OCI-M2 (cell line): ENCODE results near the gene TTR.

Source experiments
- DNase-seq: peaks from one replicate; lab custom pipeline; 2025; ENCODE audit not compliant: unreplicated experiment; lab: John Stamatoyannopoulos, UW

TTR gene

GRCh38 chr18:31591628-31592027 is at the start of gene TTR:
Gene TTR, plus strand, starts transcription at chr18:31591877. Its CDS starts 26 bp downstream, at chr18:31591903.
- no peak for DNase-seq

DNA sequence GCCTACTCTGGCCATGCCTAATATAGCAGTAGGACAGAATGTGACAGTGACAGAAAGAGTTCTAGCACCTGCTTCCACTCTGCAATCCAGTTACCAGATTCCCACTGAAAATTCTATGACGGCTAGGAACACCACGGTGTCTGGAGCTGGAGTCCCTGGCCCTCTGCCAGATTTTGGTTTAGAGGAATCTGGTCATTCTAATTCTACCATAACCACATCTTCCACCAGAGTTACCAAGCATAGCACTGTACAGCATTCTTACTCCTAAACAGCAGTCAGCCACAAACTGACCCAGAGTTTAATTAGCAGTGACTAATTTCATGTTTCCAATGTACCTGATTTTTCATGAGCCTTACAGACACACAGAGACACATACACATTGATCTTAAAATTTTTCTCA is 45.2 kb upstream of the TTR start:
- DNase-seq = no peak

- no peak for DNase-seq
These were observed 42.8 kb upstream of the TTR start for GRCh38 chr18:31548853-31549252.

GRCh38 chr18:31549416-31549815 is 42.3 kb upstream of the TTR start:
- DNase-seq = no peak

GRCh38 chr18:31551883-31552282 is 39.8 kb upstream of the TTR start:
- DNase-seq = no peak

DNA sequence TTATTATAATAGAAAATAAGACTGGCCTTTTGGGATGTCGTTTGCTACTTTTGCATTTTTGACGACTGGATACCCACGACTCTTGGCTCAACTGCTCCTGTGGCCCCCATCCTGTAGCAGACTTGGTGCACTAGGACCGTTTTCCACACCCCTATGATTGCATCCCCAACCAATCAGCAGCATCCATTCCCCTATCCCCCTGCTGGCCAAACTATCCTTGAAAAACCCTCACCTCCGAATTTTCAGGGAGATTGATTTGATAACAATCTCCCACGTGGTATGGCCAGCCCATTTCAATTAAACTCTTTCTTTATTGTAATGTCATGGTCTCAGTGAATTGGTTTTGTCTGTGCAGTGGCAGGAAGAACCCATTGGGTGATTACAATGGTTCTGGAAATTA is 37.9 kb upstream of the TTR start:
- DNase-seq = no peak

DNA sequence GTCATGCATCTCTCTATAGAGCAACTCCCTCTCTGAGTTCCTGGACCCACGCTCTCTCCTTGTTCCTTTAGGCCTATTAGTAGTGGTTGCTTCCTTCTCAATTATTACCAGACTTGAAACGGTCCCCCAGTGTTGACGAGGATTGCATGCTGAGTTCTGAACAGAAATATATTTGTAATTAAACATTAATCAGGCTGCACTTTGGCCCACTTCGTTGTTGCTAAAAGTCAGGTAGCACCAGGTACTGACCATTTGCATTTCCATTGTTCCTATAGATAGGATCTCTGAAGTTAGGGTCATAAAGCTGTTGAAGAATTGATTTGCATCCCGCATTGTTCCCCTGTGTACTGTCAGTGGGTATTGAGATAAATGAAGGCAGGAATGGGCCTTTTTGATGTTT is 36.9 kb upstream of the TTR start:
- DNase-seq = no peak

GRCh38 chr18:31555971-31556747 is 35.5 kb upstream of the TTR start:
- DNase-seq = peak; percentile 8

DNA sequence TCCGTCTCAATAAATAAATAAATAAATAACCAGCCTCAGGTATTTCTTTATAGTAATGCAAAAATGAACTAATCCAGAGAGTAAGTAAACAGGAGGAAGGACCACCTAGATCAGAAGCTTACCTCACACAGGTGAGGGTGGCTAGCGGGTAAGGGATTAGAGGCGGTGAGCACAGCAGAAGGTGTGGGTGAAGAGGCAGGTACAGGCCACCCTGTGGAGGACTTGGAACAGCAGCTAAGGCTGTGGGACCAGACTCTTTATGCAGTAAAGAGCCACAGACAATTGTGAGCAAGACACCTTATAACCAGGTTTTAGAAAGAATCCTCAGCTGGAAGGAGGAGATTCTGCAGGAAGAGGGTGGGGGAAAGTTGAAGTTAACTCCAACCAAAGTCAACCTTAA is 34.2 kb upstream of the TTR start:
- no peak for DNase-seq

- no peak for DNase-seq
These were observed 33.1 kb upstream of the TTR start for GRCh38 chr18:31558567-31558966.

- DNase-seq = no peak
These were observed 29.0 kb upstream of the TTR start for GRCh38 chr18:31562726-31563125.

GRCh38 chr18:31563778-31564177 is 27.9 kb upstream of the TTR start:
- no peak for DNase-seq

DNA sequence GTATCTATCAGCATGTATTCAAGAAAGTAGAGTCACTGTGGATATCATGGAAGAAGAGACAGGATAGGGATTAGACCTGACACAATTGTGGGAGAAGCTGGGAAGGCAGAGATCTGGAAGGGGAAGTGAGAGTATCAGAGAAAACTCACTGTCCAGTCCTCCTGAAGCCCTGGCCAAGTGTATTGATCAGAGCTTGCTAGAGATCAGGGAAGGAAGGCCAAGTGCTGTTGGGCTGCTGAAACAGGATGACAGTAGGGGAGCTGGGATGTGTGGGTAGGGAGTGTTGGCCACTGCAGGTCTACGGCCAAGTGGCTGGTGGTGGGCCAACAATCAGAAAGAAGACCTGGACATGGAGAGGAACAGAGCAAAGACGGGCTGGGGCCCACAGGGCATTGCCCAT is 26.3 kb upstream of the TTR start:
- DNase-seq = no peak

- no peak for DNase-seq
These were observed 25.7 kb upstream of the TTR start for GRCh38 chr18:31565782-31566512.

GRCh38 chr18:31566576-31567306 is 24.9 kb upstream of the TTR start:
- no peak for DNase-seq

- DNase-seq = no peak
These were observed 19.3 kb upstream of the TTR start for GRCh38 chr18:31572368-31572767.

- no peak for DNase-seq
These were observed 18.6 kb upstream of the TTR start for GRCh38 chr18:31573051-31573450.

- no peak for DNase-seq
These were observed 17.3 kb upstream of the TTR start for GRCh38 chr18:31574359-31574758.

DNA sequence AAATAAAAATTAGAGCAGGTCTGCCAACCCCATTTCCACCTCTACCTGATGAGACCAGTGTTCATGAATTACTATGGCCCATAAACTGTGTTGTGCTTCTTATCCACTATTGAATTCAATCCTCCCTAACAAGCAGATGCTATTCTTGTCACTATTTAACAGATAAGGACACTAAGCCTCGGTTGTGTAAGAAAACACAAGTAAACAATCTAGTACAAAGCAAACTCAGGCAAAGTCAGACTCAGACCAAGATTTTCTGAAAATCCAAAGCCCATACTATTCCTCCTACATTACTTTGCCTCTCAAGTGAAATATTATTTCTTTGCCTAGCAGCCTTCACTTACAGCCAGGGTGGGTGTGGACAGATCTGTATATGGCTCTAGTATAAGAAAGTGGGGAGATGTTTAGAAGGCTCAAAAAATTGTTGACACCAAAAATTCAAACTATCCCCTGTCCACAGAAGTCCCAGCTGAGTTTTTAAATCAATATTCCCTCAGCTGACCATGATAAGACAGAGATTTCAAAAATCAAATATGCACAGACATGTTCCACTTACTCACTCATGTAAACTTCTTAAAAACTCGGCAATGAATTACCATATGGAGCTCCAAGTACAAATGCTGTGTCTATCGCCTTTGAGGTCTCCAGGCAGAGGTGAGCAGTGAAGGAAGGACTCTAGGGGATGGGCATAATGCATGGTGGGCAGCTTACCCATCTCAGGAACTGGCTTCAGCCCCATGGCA is 16.0 kb upstream of the TTR start:
- no peak for DNase-seq

DNA sequence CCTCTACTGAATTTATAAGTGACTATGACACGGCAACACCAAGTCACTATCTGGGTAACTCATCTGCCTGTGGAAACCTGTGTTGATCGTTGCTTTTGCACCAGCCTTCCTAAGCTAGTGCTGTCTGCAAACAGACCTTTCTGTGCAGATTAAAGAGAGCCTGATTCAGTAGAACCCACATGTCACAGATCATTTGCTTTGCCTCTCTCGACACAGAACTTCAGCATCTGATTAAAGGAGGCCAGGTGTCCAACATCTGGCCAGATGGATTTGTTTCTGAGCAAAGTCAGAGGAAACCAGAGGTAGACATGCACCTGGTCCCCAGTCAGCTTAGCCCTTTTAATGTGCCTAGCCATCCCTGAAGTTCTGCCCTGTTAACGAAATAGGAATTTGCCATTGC is 15.0 kb upstream of the TTR start:
- no peak for DNase-seq

DNA sequence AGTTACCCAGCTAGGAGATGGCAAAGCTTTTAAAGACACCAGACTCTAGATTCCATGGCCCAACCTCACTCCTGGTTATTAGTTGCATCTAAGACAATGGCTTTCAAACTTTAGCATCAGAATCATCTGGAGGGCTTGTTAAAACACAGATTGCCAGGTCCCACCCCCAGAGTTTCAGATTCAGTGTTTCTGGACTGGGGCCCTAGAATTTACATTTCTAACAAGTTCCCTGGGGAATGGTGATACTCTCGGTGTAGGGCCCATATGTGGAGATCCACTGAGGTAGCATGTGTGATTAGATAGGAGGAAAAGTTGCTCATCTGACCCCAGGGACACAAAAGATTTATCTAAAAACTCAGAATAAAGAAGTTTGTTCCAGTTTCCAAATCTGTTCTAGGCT is 14.5 kb upstream of the TTR start:
- no peak for DNase-seq
